SK-N-SH (cell line): Measurements from ENCODE around the gene LPP. TPM values are rescaled to one million over a fixed set of nuclear protein-coding genes. Genes with fewer than 3 reads are reported as not detected.
A peak's percentile ranks its signal among the peaks of the same experiment; 100 is the strongest.

Source experiments
- CTCF ChIA-PET: fragments of 300-600, 350-600 bp; formaldehyde crosslinking; extraction: SDS; loops from one replicate; lab custom pipeline; 2021; lab: Yijun Ruan, JAX
- POLR2A ChIA-PET: fragments of 350-600 bp; sonication (Branson Sonifier 250); formaldehyde crosslinking; extraction: SDS; loops from one replicate; lab custom pipeline; 2020; ENCODE audit warnings: antibody characterized with exemption, inconsistent platforms; lab: Yijun Ruan, JAX
- DNase-seq: peaks from one replicate; pipeline ENCODE4 v3.0.0; 2012
- H2AFZ ChIP-seq: fragments of 200-600 bp; sonication (generic); 2 replicates; pipeline ENCODE4 v1.8.1; 2016; ENCODE audit warnings: antibody characterized with exemption, mild to moderate bottlenecking, low read depth
- H3F3A ChIP-seq: fragments of 200-600 bp; sonication (generic); replicated peaks from 2 replicates; pipeline ENCODE3; 2016; ENCODE audit warnings: antibody characterized with exemption, mild to moderate bottlenecking; ENCODE audit not compliant: insufficient read depth
- H3K27ac ChIP-seq, 2 experiments: fragments of 200-500 bp in 1 of 2; fragments of 200-600 bp in 1 of 2; sonication (Bioruptor generic) in 1 of 2; sonication (generic), shearing (Covaris generic) in 1 of 2; 2 replicates each; pipeline versions ENCODE4 v1.5.1 to v1.6.1; 2014 to 2016; ENCODE audit warnings: low read depth in 2 of 2, inconsistent platforms in 1 of 2, low read length in 1 of 2, mild to moderate bottlenecking in 1 of 2, mixed read lengths in 1 of 2
- H3K27me3 ChIP-seq: fragments of 200-600 bp; sonication (generic), shearing (Covaris generic); 2 replicates; pipeline ENCODE4 v1.6.1; 2016; ENCODE audit warnings: mixed run types; ENCODE audit not compliant: insufficient read depth
- H3K36me3 ChIP-seq, 2 experiments: fragments of 200-500 bp in 1 of 2; fragments of 200-600 bp in 1 of 2; sonication (Bioruptor generic) in 1 of 2; sonication (generic) in 1 of 2; replicated peaks in 1 of 2; 2 replicates each; pipeline versions ENCODE3 to v1.5.1; 2014 to 2016; ENCODE audit warnings: low read length in 1 of 2, mild to moderate bottlenecking in 1 of 2; ENCODE audit not compliant: insufficient read depth in 2 of 2, control insufficient read depth in 1 of 2
- H3K4me1 ChIP-seq, 2 experiments: fragments of 200-500 bp in 1 of 2; fragments of 200-600 bp in 1 of 2; sonication (Bioruptor generic) in 1 of 2; sonication (generic), shearing (Covaris generic) in 1 of 2; 2 replicates each; pipeline versions ENCODE4 v1.5.1 to v1.6.1; 2014 to 2016; ENCODE audit warnings: low read depth in 1 of 2, low read length in 1 of 2, mixed run types in 1 of 2; ENCODE audit not compliant: insufficient read depth in 2 of 2, control insufficient read depth in 1 of 2
- H3K4me2 ChIP-seq: fragments of 200-600 bp; sonication (generic), shearing (Covaris generic); 2 replicates; pipeline ENCODE4 v1.6.1; 2017; ENCODE audit warnings: mixed run types
- H3K4me3 ChIP-seq, 2 experiments: fragments of 200-500 bp in 1 of 2; fragments of 200-600 bp in 1 of 2; sonication (Bioruptor generic) in 1 of 2; sonication (generic), shearing (Covaris generic) in 1 of 2; 2 replicates each; pipeline versions ENCODE4 v1.5.1 to v1.8.1; 2014 to 2016; ENCODE audit warnings: low read depth in 2 of 2, inconsistent platforms in 1 of 2, low read length in 1 of 2, mild to moderate bottlenecking in 1 of 2, mixed read lengths in 1 of 2, moderate library complexity in 1 of 2
- H3K79me2 ChIP-seq: fragments of 200-600 bp; sonication (generic); 2 replicates; pipeline ENCODE4 v1.8.1; 2017; ENCODE audit warnings: mild to moderate bottlenecking; ENCODE audit not compliant: insufficient read depth
- H3K9ac ChIP-seq: fragments of 200-600 bp; sonication (generic); 2 replicates; pipeline ENCODE4 v1.6.1; 2017; ENCODE audit warnings: mixed run types
- H3K9me2 ChIP-seq: fragments of 200-600 bp; sonication (generic); 2 replicates; pipeline ENCODE4 v1.6.1; 2017; ENCODE audit warnings: mixed run types
- H3K9me3 ChIP-seq: fragments of 200-600 bp; sonication (generic); 2 replicates; pipeline ENCODE4 v1.6.1; 2017; ENCODE audit warnings: mixed run types, mild to moderate bottlenecking, moderate library complexity
- H4K20me1 ChIP-seq: fragments of 200-600 bp; sonication (generic); 2 replicates; pipeline ENCODE4 v1.6.1; 2017; ENCODE audit warnings: mild to moderate bottlenecking, mixed run types; ENCODE audit not compliant: insufficient read depth
- FOSL2 ChIP-seq: IDR thresholded peaks from 2 replicates; pipeline ENCODE4 v1.4.0; 2012; ENCODE audit warnings: low read depth, mild to moderate bottlenecking, moderate library complexity, borderline replicate concordance
- FOXJ3 ChIP-seq: sonication (generic); formaldehyde crosslinking; IDR thresholded peaks from 2 replicates; pipeline ENCODE4 v1.5.1; 2020; ENCODE audit warnings: mild to moderate bottlenecking, missing genetic modification reagents
- FOXM1 ChIP-seq: IDR thresholded peaks from 2 replicates; pipeline ENCODE4 v1.4.0; 2012; ENCODE audit warnings: low read depth, mild to moderate bottlenecking
- GATA2 ChIP-seq: sonication (generic); formaldehyde crosslinking; IDR thresholded peaks from 2 replicates; pipeline ENCODE4 v1.5.0; 2020; ENCODE audit warnings: mild to moderate bottlenecking, missing genetic modification reagents
- MEF2A ChIP-seq: IDR thresholded peaks from 2 replicates; pipeline ENCODE4 v1.4.0; 2012; ENCODE audit warnings: low read depth, borderline replicate concordance
- NFIC ChIP-seq: IDR thresholded peaks from 2 replicates; pipeline ENCODE4 v1.4.0; 2012; ENCODE audit warnings: borderline replicate concordance
- NRF1 ChIP-seq: IDR thresholded peaks from 2 replicates; pipeline ENCODE4 v1.6.1; 2012; ENCODE audit warnings: low read depth, mild to moderate bottlenecking, low read length
- POLR2AphosphoS5 ChIP-seq: IDR thresholded peaks from 2 replicates; pipeline ENCODE4 v1.6.1; 2012; ENCODE audit warnings: low read depth, low read length
- RAD21 ChIP-seq: IDR thresholded peaks from 2 replicates; pipeline ENCODE4 v1.6.1; 2012; ENCODE audit warnings: mild to moderate bottlenecking, low read length
- RXRA ChIP-seq: IDR thresholded peaks from 2 replicates; pipeline ENCODE4 v1.4.0; 2012; ENCODE audit warnings: low read depth, mild to moderate bottlenecking, borderline replicate concordance
- TEAD4 ChIP-seq: IDR thresholded peaks from 2 replicates; pipeline ENCODE4 v1.4.0; 2012; ENCODE audit warnings: mild to moderate bottlenecking, borderline replicate concordance; ENCODE audit not compliant: insufficient read depth
- YY1 ChIP-seq: IDR thresholded peaks from 2 replicates; pipeline ENCODE4 v1.4.0; 2012; ENCODE audit warnings: low read depth, mild to moderate bottlenecking
- WGBS: methylation state at CpG from one replicate; pipeline ENCODE4 v1.1.6; 2017; ENCODE audit warnings: low lambda C conversion rate; 5-methylcytosine and 5-hydroxymethylcytosine counted together
- polyA plus RNA-seq, 3 experiments: library from polyadenylated mRNA; depleted of rRNA; stranded (reverse); fragments of >200 nt; gene quantifications; 2 replicates each; pipeline ENCODE4 v1.2.3, GENCODE V29; 2012
- TF ChIP-seq, protein P1 (sequence below): IDR thresholded peaks from 2 replicates; pipeline ENCODE4 v1.4.0; 2012; ENCODE audit warnings: low read depth
- TF ChIP-seq, protein P2 (sequence below): fragments of 150-350 bp; IDR thresholded peaks from 2 replicates; pipeline ENCODE4 v1.6.1; 2017; ENCODE audit warnings: antibody characterized with exemption, low read length, low read depth, borderline replicate concordance
- TF ChIP-seq, protein P3 (sequence below): IDR thresholded peaks from 2 replicates; pipeline ENCODE4 v1.4.0; 2012; ENCODE audit warnings: low read depth, borderline replicate concordance

Gene LPP
- polyA plus RNA-seq, 1 of the 3 experiments (the other 2 are of a cell fraction) = 6.6 TPM

DNA sequence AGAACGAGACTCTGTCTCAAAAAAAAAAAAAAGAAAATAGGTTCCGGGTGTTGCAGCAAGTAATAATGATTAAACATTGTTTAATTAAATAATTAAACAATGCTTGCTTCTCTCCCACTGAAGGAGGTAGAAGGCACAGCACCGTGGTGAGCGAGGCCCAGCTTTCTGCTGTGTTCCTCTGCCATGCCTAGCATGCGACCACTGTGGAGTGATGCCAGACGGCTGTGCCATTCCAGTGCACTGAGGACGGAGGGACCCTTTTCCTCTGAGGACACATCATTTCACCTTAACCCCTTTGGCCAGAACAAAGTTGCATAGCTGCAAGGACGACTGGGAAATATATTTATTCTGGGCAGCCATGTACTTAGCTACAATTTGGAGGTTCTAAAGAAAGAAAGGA, 695.0 kb downstream of the LPP start (continued):
- TF ChIP-seq RXRA (no peak), TEAD4 (no peak), MEF2A (no peak), NFIC (no peak), RAD21 (no peak), FOXM1 (no peak), YY1 (no peak), NRF1 (no peak)
- TF ChIP-seq, protein P1, sequence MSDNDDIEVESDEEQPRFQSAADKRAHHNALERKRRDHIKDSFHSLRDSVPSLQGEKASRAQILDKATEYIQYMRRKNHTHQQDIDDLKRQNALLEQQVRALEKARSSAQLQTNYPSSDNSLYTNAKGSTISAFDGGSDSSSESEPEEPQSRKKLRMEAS = no peak

DNA sequence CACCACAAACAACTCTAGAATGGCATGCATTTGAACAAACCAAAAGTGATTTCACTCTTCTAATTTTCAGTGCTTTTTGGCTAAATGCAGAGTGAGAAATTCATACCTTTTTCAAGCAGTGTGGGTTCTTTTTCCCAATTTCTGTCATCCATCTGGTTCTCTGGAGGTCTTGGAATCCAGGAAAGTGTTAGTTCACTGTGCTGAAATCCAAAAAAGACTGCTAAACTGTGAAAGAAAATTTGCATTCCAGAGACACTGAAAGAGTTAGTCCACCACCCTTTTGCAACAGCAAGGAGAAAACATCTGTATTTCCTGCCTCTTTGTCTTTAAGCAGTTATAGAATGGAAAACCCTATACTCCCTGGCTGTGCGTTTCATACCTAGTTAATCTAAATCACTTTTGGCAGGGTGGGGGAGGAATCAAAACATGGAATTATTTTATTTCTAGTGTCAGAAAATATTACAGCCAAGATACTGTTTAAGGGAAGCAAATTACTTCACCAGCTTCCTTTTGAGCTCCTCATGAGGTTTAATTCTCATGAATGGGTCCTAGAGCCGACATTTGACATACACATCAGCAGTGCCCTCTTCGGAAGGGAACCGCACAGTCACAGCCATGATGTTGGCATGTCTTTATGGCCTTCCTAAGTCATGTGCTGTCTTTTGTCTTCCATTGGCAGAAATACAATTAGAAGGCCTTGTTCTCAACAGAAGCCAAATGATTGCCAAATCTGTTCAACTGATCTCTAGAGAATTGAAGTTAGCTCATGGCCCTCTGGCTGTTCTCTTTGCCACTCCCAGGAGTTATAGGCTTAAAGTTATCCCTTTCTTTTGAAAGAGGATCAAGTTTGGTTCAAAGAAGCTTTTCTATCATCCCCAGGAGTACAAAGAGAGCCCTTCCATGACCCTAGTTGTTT, 700.2 kb downstream of the LPP start:
- Histone ChIP-seq H3K27me3 (no peaks in the 10 kb centered on the region), H3F3A (peaks cover 7% of the 10 kb centered on the region), H3K9ac (no peak overlapping the region), H3K9me2 (no peaks in the 10 kb centered on the region), H3K79me2 (no peaks in the 10 kb centered on the region; the same call in 1 of the 2 replicates), H3K4me2 (peak overlapping the region; percentile 32; the same call in 1 of the 2 replicates), H3K4me3 (no peak overlapping the region), H3K4me1 (peaks cover 0 to 28% of the 10 kb centered on the region in 2 experiments; a peak in 2 of 4 replicates), H3K9me3 (no peaks in the 10 kb centered on the region), H4K20me1 (no peaks in the 10 kb centered on the region), H3K36me3 (no peaks in the 10 kb centered on the region), H3K27ac (peak overlapping the region in 1 of 2 experiments; percentile 63; a peak in 2 of 4 replicates), H2AFZ (no peak overlapping the region)
- ChIA-PET POLR2A (no interaction called here), CTCF (no interaction called here)
- TF ChIP-seq, protein P2, sequence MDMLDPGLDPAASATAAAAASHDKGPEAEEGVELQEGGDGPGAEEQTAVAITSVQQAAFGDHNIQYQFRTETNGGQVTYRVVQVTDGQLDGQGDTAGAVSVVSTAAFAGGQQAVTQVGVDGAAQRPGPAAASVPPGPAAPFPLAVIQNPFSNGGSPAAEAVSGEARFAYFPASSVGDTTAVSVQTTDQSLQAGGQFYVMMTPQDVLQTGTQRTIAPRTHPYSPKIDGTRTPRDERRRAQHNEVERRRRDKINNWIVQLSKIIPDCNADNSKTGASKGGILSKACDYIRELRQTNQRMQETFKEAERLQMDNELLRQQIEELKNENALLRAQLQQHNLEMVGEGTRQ = no peak
- TF ChIP-seq MEF2A = no peak
- TF ChIP-seq FOXJ3 (CRISPR knock-in tag) = no peak
- TF ChIP-seq POLR2AphosphoS5 = no peak
- no peak for TF ChIP-seq GATA2 (CRISPR knock-in tag)
- TF ChIP-seq, protein P3, sequence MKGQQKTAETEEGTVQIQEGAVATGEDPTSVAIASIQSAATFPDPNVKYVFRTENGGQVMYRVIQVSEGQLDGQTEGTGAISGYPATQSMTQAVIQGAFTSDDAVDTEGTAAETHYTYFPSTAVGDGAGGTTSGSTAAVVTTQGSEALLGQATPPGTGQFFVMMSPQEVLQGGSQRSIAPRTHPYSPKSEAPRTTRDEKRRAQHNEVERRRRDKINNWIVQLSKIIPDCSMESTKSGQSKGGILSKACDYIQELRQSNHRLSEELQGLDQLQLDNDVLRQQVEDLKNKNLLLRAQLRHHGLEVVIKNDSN = no peak
- TF ChIP-seq YY1 = no peak
- no peak for TF ChIP-seq RXRA
- no peak for TF ChIP-seq FOSL2
- no peak for DNase-seq
- WGBS = 64% methylated on average over 4 of the region's 4 CpGs
